UCSD-AML1 (cell line): ENCODE measurements around the gene KANSL3.
"Not testable (repeated sequence)": the region's sequence is repeated elsewhere in the genome, so short reads cannot be mapped to it uniquely, and the experiment has no call there.

Experiments used
- DNase-seq: peaks from one replicate; lab custom pipeline; 2025; ENCODE audit not compliant: unreplicated experiment; lab: John Stamatoyannopoulos, UW

The KANSL3 gene

GRCh38 chr2:96655526-96655925, 17.4 kb upstream of the KANSL3 start:
- no peak for DNase-seq

- DNase-seq, result not testable (repeated sequence)
These were observed 16.7 kb upstream of the KANSL3 start for GRCh38 chr2:96654791-96655190.

GRCh38 chr2:96651793-96652192, 13.7 kb upstream of the KANSL3 start:
- DNase-seq, result no peak

DNA sequence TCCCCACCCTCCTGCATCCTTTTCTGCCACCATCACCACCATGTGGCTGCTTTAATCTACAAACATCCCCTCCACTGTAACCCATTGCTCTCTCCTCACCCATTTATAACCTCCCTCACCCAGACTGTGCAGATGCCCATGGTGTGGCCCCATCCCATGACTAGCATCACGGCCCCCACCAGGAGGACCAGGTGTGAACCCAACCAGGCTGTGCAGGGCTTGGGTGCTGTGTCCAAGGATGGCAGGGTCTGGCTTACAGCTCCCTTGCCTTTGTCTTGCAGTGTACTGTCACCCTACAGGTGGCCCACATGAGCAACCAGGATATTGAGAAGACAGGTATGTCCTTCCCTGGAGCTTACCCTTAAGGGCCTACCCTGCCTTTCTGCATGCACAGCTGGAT, 11.2 kb upstream of the KANSL3 start:
- DNase-seq, result no peak

- DNase-seq, result no peak
These were observed 10.3 kb upstream of the KANSL3 start for GRCh38 chr2:96648306-96648930.

DNA sequence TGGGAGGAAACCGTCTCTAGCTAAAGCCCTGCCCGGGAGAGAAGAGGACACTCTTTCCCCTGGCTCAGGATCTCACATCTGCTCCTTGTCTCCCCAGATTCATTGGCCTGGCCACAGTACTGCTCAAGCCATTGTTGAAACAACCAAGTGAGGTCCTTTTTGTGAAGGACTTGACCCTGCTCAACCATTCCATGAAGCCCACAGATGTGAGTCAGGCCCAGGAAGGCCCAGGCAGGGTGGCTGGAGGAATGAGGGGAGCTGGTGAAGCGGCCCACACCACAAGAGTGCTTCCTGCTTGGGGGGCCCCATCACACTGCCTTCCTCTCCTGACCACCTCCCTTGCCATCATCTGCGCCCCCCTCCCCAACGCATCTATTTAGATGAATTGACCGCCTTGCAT, 9.6 kb upstream of the KANSL3 start:
- DNase-seq, result no peak

DNA sequence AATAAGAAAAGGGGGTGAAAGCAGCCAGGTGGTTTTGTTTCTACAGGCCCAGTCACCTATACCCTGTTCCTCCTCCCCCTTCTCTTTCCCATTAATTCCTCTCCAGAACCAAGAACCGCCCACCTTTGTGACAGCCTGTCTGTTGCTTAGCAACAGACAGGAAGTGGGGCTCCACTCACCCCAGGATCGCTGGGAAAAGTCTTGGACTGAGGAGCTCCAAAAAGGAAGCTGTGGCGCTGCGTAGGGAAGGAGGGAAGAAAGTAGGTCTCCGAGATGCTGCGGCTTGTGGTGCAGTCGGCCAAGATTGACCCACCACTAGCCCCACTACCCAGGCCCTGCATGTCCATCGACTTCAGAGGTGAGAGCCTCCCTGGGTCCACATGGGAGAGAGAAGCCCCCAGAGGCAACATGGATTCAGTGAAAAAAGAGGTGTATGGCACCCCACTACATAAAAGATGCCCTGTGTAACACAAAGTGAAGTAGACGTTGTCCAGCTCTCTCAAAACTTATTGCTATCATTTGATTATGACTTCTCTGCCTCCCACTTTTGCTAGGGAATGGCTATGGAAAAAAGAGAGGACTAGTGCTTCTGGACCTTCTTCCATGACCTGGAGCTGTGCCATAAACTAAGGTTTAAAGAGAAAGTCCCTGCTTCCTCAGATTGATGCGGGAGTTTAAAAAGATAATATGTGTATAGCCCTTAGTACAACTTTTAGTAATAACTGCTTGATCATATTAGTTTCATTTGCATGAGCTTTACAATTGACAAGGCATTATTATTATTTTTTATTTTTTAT, 4.7 kb upstream of the KANSL3 start, which contains the start of gene FER1L5:
Gene FER1L5 (plus strand): TSS at position 201 of the 797 bp plus-strand sequence. CDS start 73 bp downstream, at position 274.
- DNase-seq, result no peak

DNA sequence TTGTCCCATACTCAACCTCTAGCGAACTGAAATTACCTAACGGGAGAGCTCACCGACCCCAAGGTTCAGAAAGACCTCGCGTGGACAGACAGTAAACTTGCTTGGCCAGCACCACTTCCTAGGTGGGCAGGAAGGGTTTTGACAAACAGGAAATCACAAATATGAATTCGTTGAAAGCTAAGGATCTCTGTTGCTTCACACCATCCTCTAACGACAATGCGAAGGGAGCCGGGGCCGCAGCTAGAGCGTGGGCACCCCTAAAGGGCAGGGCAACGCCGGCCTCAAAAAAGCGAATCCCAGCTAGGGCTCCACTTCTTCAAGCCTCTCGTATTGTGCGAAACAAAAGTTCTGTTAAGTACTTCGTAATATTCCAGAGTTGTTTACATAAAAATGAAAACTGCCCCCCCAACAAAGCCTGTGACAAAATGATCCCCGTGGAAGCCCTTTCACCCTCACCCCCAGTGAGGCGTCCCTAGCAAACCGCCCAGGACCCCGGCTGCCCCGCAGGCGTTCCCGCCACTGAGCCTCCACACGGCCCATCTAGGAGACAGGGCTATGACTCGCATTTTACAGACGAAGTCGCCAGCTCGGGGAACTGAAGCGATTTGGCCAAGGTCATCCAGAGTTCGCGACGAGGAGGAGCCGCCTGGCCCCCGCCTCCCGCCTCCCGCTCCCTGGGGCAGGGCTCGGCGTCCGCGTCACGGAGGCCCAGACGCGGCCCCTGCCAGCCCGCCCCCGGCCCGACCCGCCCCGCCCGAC, 548 bp downstream of the KANSL3 start:
- peak; percentile 86 for DNase-seq

DNA sequence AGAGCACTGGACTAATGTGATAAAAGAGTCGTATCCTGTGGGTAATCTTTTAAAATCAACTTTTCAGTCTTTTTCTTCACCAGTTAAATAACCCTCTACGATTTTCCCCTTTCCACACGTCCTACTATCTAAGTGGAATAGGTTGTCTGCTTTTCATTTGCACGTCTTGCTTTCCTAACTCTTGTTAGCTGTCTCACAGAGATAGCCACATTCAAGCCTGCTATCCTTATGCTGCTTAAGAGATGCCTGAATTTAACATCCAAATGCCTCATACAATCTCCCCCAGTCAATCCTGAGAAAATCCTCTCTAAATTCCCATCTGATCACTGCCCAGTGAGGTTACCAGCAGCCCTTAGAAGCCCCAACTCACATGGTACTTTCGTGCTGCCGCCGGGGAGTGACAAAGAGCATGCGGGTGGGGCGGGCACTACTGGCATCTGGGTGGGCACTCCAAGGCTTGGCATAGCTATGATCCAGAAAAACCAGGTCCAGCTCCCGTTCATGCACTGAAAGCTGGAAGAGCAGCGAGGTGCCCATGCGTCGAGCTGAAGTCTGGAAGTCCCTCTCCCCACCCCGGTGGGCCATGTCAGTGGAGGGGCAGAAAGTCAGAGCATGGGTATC, 1.5 kb downstream of the KANSL3 start:
- no peak for DNase-seq

DNA sequence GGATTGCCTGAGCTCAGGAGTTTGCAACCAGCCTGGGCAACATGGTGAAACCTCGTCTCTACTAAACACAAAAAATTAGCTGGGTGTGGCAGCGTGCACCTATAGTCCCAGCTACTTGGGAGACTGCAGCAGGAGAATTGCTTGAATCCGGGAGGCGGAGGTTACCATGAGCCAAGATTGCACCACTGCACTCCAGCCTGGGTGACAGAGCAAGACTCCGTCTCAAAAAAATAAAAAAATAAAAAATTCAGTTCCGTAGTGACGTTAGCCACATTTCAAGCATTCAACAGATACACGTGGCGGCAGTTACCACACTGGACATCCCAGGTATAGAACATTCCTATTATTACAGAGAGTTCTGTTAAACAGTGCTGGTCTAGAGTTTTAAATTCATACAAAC, 4.5 kb downstream of the KANSL3 start:
- DNase-seq, result no peak

GRCh38 chr2:96631804-96632435, 6.2 kb downstream of the KANSL3 start:
- no peak for DNase-seq

DNA sequence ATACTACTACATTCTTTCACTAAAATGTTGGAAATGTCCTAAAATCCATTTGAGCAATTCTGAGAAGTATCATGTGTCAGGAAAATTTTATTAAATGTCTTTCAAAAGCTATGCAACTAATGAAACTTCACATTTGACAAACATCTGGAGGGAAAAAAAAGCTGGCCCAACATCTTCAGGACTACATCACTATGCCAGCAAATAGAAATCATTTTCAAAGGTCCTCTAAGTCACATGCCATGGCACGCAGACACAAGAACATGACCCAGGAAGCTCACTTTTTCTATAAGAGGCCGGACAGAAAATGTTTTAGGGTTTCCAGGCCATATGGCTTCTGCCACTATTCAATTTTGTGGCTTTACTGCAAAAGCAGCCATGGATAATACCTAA, 11.6 kb downstream of the KANSL3 start:
- DNase-seq, result no peak

GRCh38 chr2:96625571-96626552, 12.2 kb downstream of the KANSL3 start:
- DNase-seq, result no peak

DNA sequence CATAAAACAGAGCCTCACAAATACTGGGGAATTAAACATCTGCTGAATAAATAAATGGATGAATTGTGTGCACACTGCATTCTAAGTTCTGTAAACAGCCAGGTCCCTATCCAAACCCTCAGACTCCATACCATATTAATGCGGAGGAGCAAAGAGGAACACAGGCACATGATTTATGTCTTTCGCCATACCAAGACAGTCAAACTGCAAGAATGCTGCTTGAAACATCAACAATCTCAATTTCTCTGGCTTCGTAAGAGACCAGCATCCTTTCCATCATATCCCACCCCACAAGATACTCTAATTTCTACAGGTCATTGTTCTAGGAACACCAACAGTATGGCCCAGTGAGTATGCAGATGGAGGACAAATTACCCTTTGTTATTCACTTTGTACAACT, 15.0 kb downstream of the KANSL3 start:
- DNase-seq, result no peak

DNA sequence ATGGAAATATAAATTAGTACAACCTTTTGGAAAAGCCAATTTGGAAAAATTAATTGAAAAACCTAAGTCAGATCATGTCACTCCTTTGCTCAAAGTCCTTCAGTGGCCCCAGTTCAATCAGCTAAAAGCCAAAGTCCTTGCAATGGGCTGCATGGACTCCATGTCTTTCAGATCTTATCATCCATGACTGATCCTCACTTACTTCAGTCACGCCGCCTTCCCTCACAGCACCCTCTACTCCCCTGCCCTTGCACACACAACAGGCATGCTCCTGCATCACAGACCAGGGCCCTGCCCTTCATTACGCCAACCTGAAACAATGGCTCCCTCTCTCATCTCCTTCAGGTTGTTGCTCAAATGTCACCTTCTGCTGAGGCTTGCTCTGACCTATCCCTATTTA, 15.6 kb downstream of the KANSL3 start:
- no peak for DNase-seq

DNA sequence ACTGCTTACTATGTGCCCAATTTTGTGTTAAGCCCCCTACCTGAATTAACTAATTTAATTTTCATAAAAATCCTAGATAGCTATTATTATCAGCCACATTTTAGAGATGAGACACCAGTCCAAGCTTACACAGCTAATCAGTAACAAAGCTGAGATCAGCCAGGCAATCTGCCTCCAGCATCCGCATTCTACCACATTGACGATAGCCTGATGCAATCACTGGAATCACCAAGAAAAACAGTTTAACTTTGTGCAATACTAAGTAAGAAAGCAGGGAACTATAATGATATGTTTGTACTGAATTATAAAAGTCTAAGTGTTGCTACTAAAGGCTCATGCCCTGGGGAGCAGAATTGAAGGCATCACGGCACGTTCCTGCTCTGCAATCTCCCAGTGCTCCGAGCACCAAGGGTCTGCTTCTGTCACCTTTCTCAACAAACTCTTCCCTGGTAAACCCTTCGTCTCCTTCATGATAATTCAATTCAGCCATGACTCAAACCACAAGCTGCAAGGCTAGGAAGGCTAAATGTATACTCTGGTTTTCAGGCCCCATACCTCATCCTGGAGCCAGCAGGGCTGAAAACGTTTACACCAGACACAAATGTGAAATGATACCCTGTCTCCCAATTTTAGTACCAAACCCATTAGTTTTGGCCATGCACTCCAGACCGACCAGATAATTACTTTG, 19.4 kb downstream of the KANSL3 start:
- DNase-seq, result no peak

GRCh38 chr2:96617012-96617411, 21.1 kb downstream of the KANSL3 start:
- DNase-seq, result no peak

DNA sequence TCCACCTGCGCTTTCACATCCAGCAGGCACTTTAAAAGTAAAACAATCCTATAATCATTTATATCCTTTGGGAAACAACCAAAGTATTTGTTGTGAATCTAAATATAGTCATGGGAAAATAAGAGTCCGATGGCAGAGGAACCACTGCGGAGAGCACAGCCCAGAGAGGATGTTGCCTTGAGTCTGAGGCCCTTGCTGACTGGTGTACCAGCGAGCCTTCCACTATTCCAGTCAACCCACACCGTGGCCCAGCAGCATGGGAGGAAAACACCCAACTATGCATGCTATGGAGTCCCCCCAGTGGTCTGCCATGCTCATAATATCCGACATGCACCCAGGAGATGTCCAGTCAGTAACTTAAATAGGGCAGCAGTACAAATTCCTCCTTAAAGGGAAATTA, 21.6 kb downstream of the KANSL3 start:
- DNase-seq, result no peak

- DNase-seq, result no peak
These were observed 22.0 kb downstream of the KANSL3 start for GRCh38 chr2:96616128-96616527.
